Psoas muscle (tissue), 8 donors: ENCODE results near the gene ITGB3BP. TPM values are rescaled to one million over a fixed set of nuclear protein-coding genes. Genes with fewer than 3 reads are reported as not detected.

Experiments
- ATAC-seq, 4 donors: fragments of 200-7000 bp; cut with Tn5 transposase; one replicate each; pipeline ENCODE4 v1.9.1; 2020; ENCODE audit warnings: moderate library complexity in 3 of 4, mild to moderate bottlenecking in 2 of 4
- DNase-seq, 2 donors: peaks; one replicate each; pipeline ENCODE4 v3.0.0-alpha.2; 2020
- H3K27ac ChIP-seq: fragments of 200-600 bp; one replicate; pipeline ENCODE4 v1.8.0; 2022
- H3K27me3 ChIP-seq, 3 donors: fragments of 200-600 bp in 1 of 3; one replicate each; pipeline versions ENCODE4 v1.6.1 to v1.8.0; 2013 to 2022; ENCODE audit warnings: low read length in 2 of 3, mild to moderate bottlenecking in 2 of 3, moderate library complexity in 1 of 3; ENCODE audit not compliant: insufficient read depth in 3 of 3
- H3K36me3 ChIP-seq, 2 donors: fragments of 200-600 bp in 1 of 2; one replicate each; pipeline versions ENCODE4 v1.6.1 to v1.8.0; 2013 to 2022; ENCODE audit warnings: low read depth in 1 of 2, mild to moderate bottlenecking in 1 of 2, moderate library complexity in 1 of 2; ENCODE audit not compliant: insufficient read depth in 1 of 2
- H3K4me1 ChIP-seq: fragments of 200-600 bp; one replicate; pipeline ENCODE4 v1.8.0; 2022
- H3K4me3 ChIP-seq: fragments of 200-600 bp; one replicate; pipeline ENCODE4 v1.8.0; 2022; ENCODE audit warnings: mild to moderate bottlenecking
- H3K9me3 ChIP-seq: fragments of 200-600 bp; one replicate; pipeline ENCODE4 v1.8.0; 2022
- CTCF ChIP-seq: fragments of 200-600 bp; IDR thresholded peaks from one replicate; pipeline ENCODE4 v1.8.0; 2022; ENCODE audit warnings: antibody characterized with exemption
- WGBS, 3 donors: extraction: QIAGEN DNeasy Blood & Tissue Kit; methylation state at CpG; one replicate each; pipeline versions ENCODE4 v1.1.6 to v1.1.7; 2013; 5-methylcytosine and 5-hydroxymethylcytosine counted together
- intact Hi-C, 2 donors: fragments of 100-400 bp; cut with DNase I; formaldehyde crosslinking; loops; one replicate each; pipeline versions ENCODE4 v1.11.0 to v1.14.2; 2022
- polyA plus RNA-seq, 3 donors: library from polyadenylated mRNA; stranded (reverse); fragments of 200-250 nt; gene quantifications; one replicate each; pipeline ENCODE4 v1.2.3, GENCODE V29; 2013
- total RNA-seq, 4 donors: library from RNA; stranded (reverse); fragmentation: NEBNext Ultra II Directional in 2 of 4; extraction: Animal tissue kit (Norgen Biotek cat#: 25700) in 2 of 4; gene quantifications; one replicate each; pipeline versions ENCODE4 v1.2.1 to v1.2.4, GENCODE V29; 2021 to 2023
- donor health status: healthy with polysubstance abuse.
- donor health status: DM: no; HTN: no; CAD: no; lungs with moderate emphysema.
- donor health status: Bipolar disorder and iron deficiency.
- donor health status: healthy.
- donor health status: DM: yes; HTN: yes; CAD: no.
- donor health status: DM: no; HTN: no; CAD: no.
- donor health status: DM: no; HTN: no; CAD: no.
- donor health status: DM: yes; HTN: yes; CAD: no.

ITGB3BP gene
- total and polyA plus RNA-seq, 7 donors: 2.0 to 12.9 (median 4.1) TPM

DNA sequence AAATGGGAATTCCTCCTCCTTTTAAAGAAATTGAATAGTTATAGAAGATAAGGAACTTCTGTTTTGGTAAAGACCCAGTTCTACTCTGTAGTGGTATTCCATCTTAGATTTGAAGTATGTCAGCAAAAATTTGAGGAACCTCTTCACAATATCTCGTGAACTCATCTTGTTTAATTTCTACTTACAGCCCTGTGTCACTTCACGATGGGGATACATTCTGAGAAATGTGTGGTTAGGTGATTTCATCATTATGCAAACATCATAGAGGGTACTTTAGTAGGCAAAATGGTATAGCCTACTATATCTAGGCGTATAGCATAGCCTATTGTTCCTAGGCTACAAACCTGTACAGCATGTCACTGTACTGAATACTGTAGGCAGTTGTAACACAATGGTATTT lies 119.6 kb downstream of the ITGB3BP start:
- Histone ChIP-seq H3K36me3 (peaks cover 0 to 41% of the 10 kb centered on the region in 2 donors), H3K4me3 (no peak overlapping the region), H3K27me3 (no peaks in the 10 kb centered on the region), H3K27ac (no peak overlapping the region), H3K4me1 (no peaks in the 10 kb centered on the region), H3K9me3 (no peaks in the 10 kb centered on the region)
- 62 to 75% (median 63%) methylated on average over 3 of the region's 3 CpGs for WGBS, 3 donors
- no peak for TF ChIP-seq CTCF
- DNase-seq (no peak), ATAC-seq (no peak)
- intact Hi-C loops: no loop called here

GRCh38 chr1:63401945-63402344 lies 121.1 kb downstream of the ITGB3BP start:
- intact Hi-C loops: no loop called here
- Histone ChIP-seq H3K9me3 (no peaks in the 10 kb centered on the region), H3K36me3 (peaks cover 0 to 48% of the 10 kb centered on the region in 2 donors), H3K4me3 (no peak overlapping the region), H3K27ac (no peak overlapping the region), H3K27me3 (no peaks in the 10 kb centered on the region), H3K4me1 (no peaks in the 10 kb centered on the region)
- no peak for ATAC-seq
- TF ChIP-seq CTCF: no peak
- DNase-seq: no peak
- 73 to 99% (median 97%) methylated on average over 4 of the region's 4 CpGs for WGBS, 3 donors

Other genes with a start within 250 kb of the ITGB3BP start
- 1 to 10 TPM in 1 of 4 donors, under 1 TPM in 3; 0.56 to 1.2 (median 0.77) TPM for gene FOXD3, start 200.7 kb downstream of the ITGB3BP start, total RNA-seq
- under 1 TPM; 0.13 to 0.48 (median 0.24) TPM for gene FOXD3, start 200.7 kb downstream of the ITGB3BP start, polyA plus RNA-seq
- gene ALG6, start 155.6 kb downstream of the ITGB3BP start, total RNA-seq: 1 to 10 TPM; 3.3 to 4.9 (median 4.2) TPM
- 1 to 10 TPM; 3.5 to 6.9 (median 6.9) TPM for gene ALG6, start 155.6 kb downstream of the ITGB3BP start, polyA plus RNA-seq
- gene EFCAB7, start 300 bp upstream of the ITGB3BP start, total RNA-seq: 10 to 100 TPM in 3 of 4 donors, 1 to 10 TPM in 1; 3.4 to 16.4 (median 10.6) TPM
- gene EFCAB7, start 300 bp upstream of the ITGB3BP start, polyA plus RNA-seq: 1 to 10 TPM; 2.0 to 4.9 (median 4.5) TPM
- 100 to 1,000 TPM; 327 to 543 (median 456) TPM for gene PGM1, start 70.2 kb upstream of the ITGB3BP start, total RNA-seq
- 100 to 1,000 TPM in 2 of 3 donors, 10 to 100 TPM in 1; 59.6 to 364 (median 305) TPM for gene PGM1, start 70.2 kb upstream of the ITGB3BP start, polyA plus RNA-seq